ENCODE results near the gene ZNF609.
"Not testable (repeated sequence)": the region's sequence is repeated elsewhere in the genome, so short reads cannot be mapped to it uniquely, and the experiment has no call there.

Gene ZNF609

GRCh38 chr15:64636556-64636955 lies 176.2 kb downstream of the ZNF609 start:
- Histone ChIP-seq H3K27ac (no peak overlapping the region), H3K36me3 (ENCODE audit: insufficient read depth, low read length) (peaks cover 8% of the 10 kb centered on the region), H3K9ac (ENCODE audit: insufficient read length) (no peak overlapping the region), H3K4me3 (no peak overlapping the region), H3K9me3 (ENCODE audit: low read depth, low read length) (peaks cover 7% of the 10 kb centered on the region; the same call in 1 of the 2 replicates)
- no peak for DNase-seq (ENCODE audit: low read depth, low spot score)
- TF ChIP-seq FOXP2 (optimal IDR thresholded peaks at IDR 0.05; ENCODE audit: control extremely low read depth, extremely low read length, insufficient read depth) (no peak), EZH2 (IDR thresholded peaks at IDR 0.05) (no peak), POLR2AphosphoS5 (IDR thresholded peaks at IDR 0.05; ENCODE audit: borderline replicate concordance, low read depth, low read length) (no peak)

GRCh38 chr15:64637412-64637811 lies 177.0 kb downstream of the ZNF609 start:
- no peak for DNase-seq (ENCODE audit: low read depth, low spot score)
- Histone ChIP-seq H3K9ac (ENCODE audit: insufficient read length) (no peak overlapping the region), H3K4me3 (no peak overlapping the region), H3K36me3 (ENCODE audit: insufficient read depth, low read length) (peaks cover 8% of the 10 kb centered on the region), H3K27ac (no peak overlapping the region), H3K9me3 (ENCODE audit: low read depth, low read length) (peaks cover 7% of the 10 kb centered on the region; the same call in 1 of the 2 replicates)
- no peak for TF ChIP-seq EZH2 (IDR thresholded peaks at IDR 0.05)
- TF ChIP-seq FOXP2 (optimal IDR thresholded peaks at IDR 0.05; ENCODE audit: control extremely low read depth, extremely low read length, insufficient read depth) = no peak
- TF ChIP-seq POLR2AphosphoS5 (IDR thresholded peaks at IDR 0.05; ENCODE audit: borderline replicate concordance, low read depth, low read length) = no peak

GRCh38 chr15:64639744-64640143 lies 179.4 kb downstream of the ZNF609 start:
- H3K27ac ChIP-seq; H3K4me3 ChIP-seq; H3K36me3 ChIP-seq (ENCODE audit: insufficient read depth, low read length); DNase-seq (ENCODE audit: low read depth, low spot score); H3K9ac ChIP-seq (ENCODE audit: insufficient read length); H3K9me3 ChIP-seq (ENCODE audit: low read depth, low read length): not testable (repeated sequence)

- Histone ChIP-seq H3K36me3 (ENCODE audit: insufficient read depth, low read length) (peaks cover 8% of the 10 kb centered on the region), H3K4me3 (no peak overlapping the region), H3K9me3 (ENCODE audit: low read depth, low read length) (peaks cover 7% of the 10 kb centered on the region; the same call in 1 of the 2 replicates), H3K9ac (ENCODE audit: insufficient read length) (no peak overlapping the region), H3K27ac (no peak overlapping the region)
- TF ChIP-seq FOXP2 (optimal IDR thresholded peaks at IDR 0.05; ENCODE audit: control extremely low read depth, extremely low read length, insufficient read depth) (no peak), POLR2AphosphoS5 (IDR thresholded peaks at IDR 0.05; ENCODE audit: borderline replicate concordance, low read depth, low read length) (no peak), EZH2 (IDR thresholded peaks at IDR 0.05) (no peak)
- no peak for DNase-seq (ENCODE audit: low read depth, low spot score)
These were observed 179.9 kb downstream of the ZNF609 start for GRCh38 chr15:64640146-64640871.

GRCh38 chr15:64642875-64643274 lies 182.5 kb downstream of the ZNF609 start:
- H3K36me3 ChIP-seq (ENCODE audit: insufficient read depth, low read length) = 0 out of 2 replicates have a peak, but pooled peaks cover 3% of the 10 kb centered on the region
- no peaks in the 10 kb centered on the region for H3K9me3 ChIP-seq (ENCODE audit: low read depth, low read length)
- H3K27ac ChIP-seq = no peak overlapping the region
- no peak for DNase-seq (ENCODE audit: low read depth, low spot score)
- TF ChIP-seq FOXP2 (optimal IDR thresholded peaks at IDR 0.05; ENCODE audit: control extremely low read depth, extremely low read length, insufficient read depth) = no peak
- no peak for TF ChIP-seq POLR2AphosphoS5 (IDR thresholded peaks at IDR 0.05; ENCODE audit: borderline replicate concordance, low read depth, low read length)
- no peak for TF ChIP-seq EZH2 (IDR thresholded peaks at IDR 0.05)
- no peak overlapping the region for H3K9ac ChIP-seq (ENCODE audit: insufficient read length)
- no peak overlapping the region for H3K4me3 ChIP-seq

GRCh38 chr15:64643685-64644084 lies 183.3 kb downstream of the ZNF609 start:
- DNase-seq (ENCODE audit: low read depth, low spot score) = no peak
- no peak overlapping the region for H3K4me3 ChIP-seq
- H3K36me3 ChIP-seq (ENCODE audit: insufficient read depth, low read length) = 0 out of 2 replicates have a peak, but pooled peaks cover 3% of the 10 kb centered on the region
- no peaks in the 10 kb centered on the region for H3K9me3 ChIP-seq (ENCODE audit: low read depth, low read length)
- H3K27ac ChIP-seq = no peak overlapping the region
- no peak for TF ChIP-seq POLR2AphosphoS5 (IDR thresholded peaks at IDR 0.05; ENCODE audit: borderline replicate concordance, low read depth, low read length)
- TF ChIP-seq FOXP2 (optimal IDR thresholded peaks at IDR 0.05; ENCODE audit: control extremely low read depth, extremely low read length, insufficient read depth) = no peak
- TF ChIP-seq EZH2 (IDR thresholded peaks at IDR 0.05) = no peak
- H3K9ac ChIP-seq (ENCODE audit: insufficient read length) = no peak overlapping the region

GRCh38 chr15:64644811-64645210 lies 184.4 kb downstream of the ZNF609 start:
- H3K4me3 ChIP-seq; DNase-seq (ENCODE audit: low read depth, low spot score); H3K9ac ChIP-seq (ENCODE audit: insufficient read length); H3K27ac ChIP-seq; H3K9me3 ChIP-seq (ENCODE audit: low read depth, low read length); H3K36me3 ChIP-seq (ENCODE audit: insufficient read depth, low read length): not testable (repeated sequence)

GRCh38 chr15:64645995-64646394 lies 185.6 kb downstream of the ZNF609 start:
- DNase-seq (ENCODE audit: low read depth, low spot score) = no peak
- Histone ChIP-seq H3K9me3 (ENCODE audit: low read depth, low read length) (no peaks in the 10 kb centered on the region), H3K36me3 (ENCODE audit: insufficient read depth, low read length) (0 out of 2 replicates have a peak, but pooled peaks cover 3% of the 10 kb centered on the region), H3K27ac (no peak overlapping the region), H3K4me3 (no peak overlapping the region), H3K9ac (ENCODE audit: insufficient read length) (no peak overlapping the region)
- TF ChIP-seq FOXP2 (optimal IDR thresholded peaks at IDR 0.05; ENCODE audit: control extremely low read depth, extremely low read length, insufficient read depth) (no peak), POLR2AphosphoS5 (IDR thresholded peaks at IDR 0.05; ENCODE audit: borderline replicate concordance, low read depth, low read length) (no peak), EZH2 (IDR thresholded peaks at IDR 0.05) (no peak)

- TF ChIP-seq EZH2 (IDR thresholded peaks at IDR 0.05) (no peak), POLR2AphosphoS5 (IDR thresholded peaks at IDR 0.05; ENCODE audit: borderline replicate concordance, low read depth, low read length) (no peak), FOXP2 (optimal IDR thresholded peaks at IDR 0.05; ENCODE audit: control extremely low read depth, extremely low read length, insufficient read depth) (no peak)
These were observed 187.0 kb downstream of the ZNF609 start for GRCh38 chr15:64647367-64647766.

More at GRCh38 chr15:64647367-64647766, 187.0 kb downstream of the ZNF609 start:
- Histone ChIP-seq H3K9me3 (ENCODE audit: low read depth, low read length) (no peaks in the 10 kb centered on the region), H3K27ac (no peak overlapping the region), H3K9ac (ENCODE audit: insufficient read length) (no peak overlapping the region), H3K4me3 (no peak overlapping the region), H3K36me3 (ENCODE audit: insufficient read depth, low read length) (0 out of 2 replicates have a peak, but pooled peaks cover 3% of the 10 kb centered on the region)
- DNase-seq (ENCODE audit: low read depth, low spot score) = no peak

Measured in SK-N-MC (cell line).